Measurements from ENCODE around the gene UCN2.

The UCN2 gene

GRCh38 chr3:48588230-48588629 lies 24.6 kb upstream of the UCN2 start:
- DNase-seq: no peak

- DNase-seq: no peak
These were observed 24.1 kb upstream of the UCN2 start for GRCh38 chr3:48587686-48588085.

- no peak for DNase-seq
These were observed 21.8 kb upstream of the UCN2 start for GRCh38 chr3:48585411-48585810.

- no peak for DNase-seq
These were observed 21.3 kb upstream of the UCN2 start for GRCh38 chr3:48584836-48585235.

- no peak for DNase-seq
These were observed 18.3 kb upstream of the UCN2 start for GRCh38 chr3:48581621-48582481.

- no peak for DNase-seq
These were observed 13.1 kb upstream of the UCN2 start for GRCh38 chr3:48576647-48577046.

GRCh38 chr3:48575366-48575765 lies 11.8 kb upstream of the UCN2 start:
- DNase-seq: no peak

GRCh38 chr3:48573973-48574585 lies 10.5 kb upstream of the UCN2 start:
- no peak for DNase-seq

- DNase-seq: no peak
These were observed 8.9 kb upstream of the UCN2 start for GRCh38 chr3:48572517-48572916.

- DNase-seq: no peak
These were observed 8.4 kb upstream of the UCN2 start for GRCh38 chr3:48571938-48572337.

- DNase-seq: no peak
These were observed 6.3 kb upstream of the UCN2 start for GRCh38 chr3:48569808-48570450.

- DNase-seq: no peak
These were observed 5.8 kb upstream of the UCN2 start for GRCh38 chr3:48569400-48569799.

GRCh38 chr3:48568476-48568875 lies 4.9 kb upstream of the UCN2 start:
- DNase-seq: no peak

- DNase-seq: no peak
These were observed 3.9 kb upstream of the UCN2 start for GRCh38 chr3:48567500-48567899.

- no peak for DNase-seq
These were observed 3.5 kb upstream of the UCN2 start for GRCh38 chr3:48567090-48567489.

GRCh38 chr3:48566401-48566760 lies 2.8 kb upstream of the UCN2 start:
- no peak for DNase-seq

- DNase-seq: no peak
These were observed 2.2 kb upstream of the UCN2 start for GRCh38 chr3:48565591-48566400.

- no peak for DNase-seq
These were observed 1.6 kb upstream of the UCN2 start for GRCh38 chr3:48565186-48565585.

GRCh38 chr3:48564667-48565066 lies 1.1 kb upstream of the UCN2 start:
- DNase-seq: no peak

- DNase-seq: no peak
These were observed 441 bp upstream of the UCN2 start for GRCh38 chr3:48564022-48564421.

- no peak for DNase-seq
These were observed 1.1 kb downstream of the UCN2 start for GRCh38 chr3:48562367-48563095.

GRCh38 chr3:48561045-48561736 lies 2.4 kb downstream of the UCN2 start:
- DNase-seq: no peak

Data from KG1 (cell line).